HCEC 1CT (cell line): ENCODE results near the gene ADIPOR2.
"Not testable (repeated sequence)": the region's sequence is repeated elsewhere in the genome, so short reads cannot be mapped to it uniquely, and the experiment has no call there.

Source experiments
- DNase-seq: peaks from one replicate; pipeline ENCODE4 v3.0.0-alpha.2; 2017

Gene ADIPOR2

GRCh38 chr12:1815814-1816729, 125.2 kb downstream of the ADIPOR2 start:
- DNase-seq: no peak

DNA sequence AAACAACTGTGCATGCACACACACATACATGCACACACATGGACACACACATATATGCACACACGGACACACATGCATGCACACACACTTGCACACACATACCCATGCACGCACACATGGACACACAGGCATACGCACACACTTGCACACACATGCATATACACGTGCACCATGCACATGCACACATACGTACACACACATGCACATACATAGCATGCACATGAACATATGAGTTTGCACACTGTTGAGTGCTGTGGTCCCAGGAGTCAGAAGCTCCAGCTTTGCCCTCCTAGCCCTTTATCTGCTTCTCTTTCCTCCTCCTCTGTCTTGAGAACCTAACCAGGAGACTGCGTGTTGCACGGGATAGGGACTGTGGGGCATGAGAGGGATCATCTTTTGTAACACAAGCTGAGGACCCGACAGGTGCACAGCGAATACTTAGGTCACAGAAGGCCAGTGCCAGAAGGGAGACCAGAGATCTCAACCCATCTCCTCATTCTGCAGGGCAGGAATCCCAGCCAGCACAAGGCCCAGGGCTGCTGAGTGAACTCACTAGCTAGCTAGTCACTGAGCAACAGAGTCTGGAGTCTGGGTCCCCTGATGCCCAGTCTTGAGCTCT, 126.0 kb downstream of the ADIPOR2 start:
- no peak for DNase-seq

DNA sequence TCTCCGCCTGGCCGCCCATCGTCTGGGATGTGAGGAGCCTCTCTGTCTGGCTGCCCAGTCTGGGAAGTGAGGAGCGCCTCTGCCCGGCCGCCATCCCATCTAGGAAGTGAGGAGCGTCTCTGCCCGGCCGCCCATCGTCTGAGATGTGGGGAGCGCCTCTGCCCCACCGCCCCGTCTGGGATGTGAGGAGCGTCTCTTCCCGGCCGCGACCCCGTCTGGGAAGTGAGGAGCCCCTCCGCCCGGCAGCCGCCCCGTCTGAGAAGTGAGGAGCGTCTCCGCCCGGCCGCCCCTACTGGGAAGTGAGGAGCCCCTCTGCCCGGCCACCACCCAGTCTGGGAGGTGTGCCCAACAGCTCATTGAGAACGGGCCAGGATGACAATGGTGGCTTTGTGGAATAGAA, 127.1 kb downstream of the ADIPOR2 start:
- not testable (repeated sequence) for DNase-seq

DNA sequence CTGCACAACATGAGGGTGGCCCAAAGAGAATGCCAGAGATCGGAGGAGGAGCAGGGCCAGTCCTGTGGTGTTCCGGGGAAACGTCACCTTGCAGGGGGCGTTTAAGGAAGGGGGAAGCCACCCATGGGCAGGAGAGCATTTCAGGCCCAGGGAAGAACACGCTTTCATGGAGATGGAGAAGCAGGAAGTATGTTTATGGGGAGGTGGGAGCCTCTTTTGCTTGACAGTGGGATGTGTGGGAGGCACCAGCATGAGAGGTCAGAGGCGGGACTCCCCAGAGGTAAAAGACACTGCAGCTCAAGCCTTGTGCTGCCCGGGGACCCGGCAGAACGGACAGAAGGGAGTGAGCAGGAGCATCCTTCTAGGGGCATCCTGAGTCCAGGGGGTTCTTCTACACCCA, 128.2 kb downstream of the ADIPOR2 start:
- no peak for DNase-seq

DNA sequence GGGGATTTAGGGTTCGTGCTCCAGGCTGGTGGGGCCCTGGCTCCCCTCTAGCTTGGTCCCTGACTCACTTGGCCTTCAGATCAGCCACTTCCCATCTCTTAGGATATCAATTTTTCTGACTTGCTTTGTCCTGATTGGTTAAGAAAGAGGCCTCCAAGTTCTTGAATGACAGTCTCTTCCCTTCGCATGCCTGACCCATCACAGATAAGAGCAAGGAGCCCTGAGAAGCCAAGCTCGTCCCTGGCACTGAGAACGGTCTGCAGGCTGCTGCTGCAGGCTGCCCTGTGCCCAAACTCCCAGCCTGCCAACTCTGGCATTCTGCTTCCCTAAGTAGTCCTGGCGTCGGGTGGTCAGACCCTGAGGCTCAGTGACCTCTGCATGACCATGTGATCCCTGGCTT, 128.7 kb downstream of the ADIPOR2 start:
- DNase-seq: no peak

GRCh38 chr12:1820191-1820895, 129.5 kb downstream of the ADIPOR2 start, which contains the start of gene LRTM2:
TSS of gene LRTM2 (plus strand) at chr12:1820565. CDS start at chr12:1828149, 7,584 bp downstream.
- DNase-seq: no peak

GRCh38 chr12:1820896-1821291, 130.0 kb downstream of the ADIPOR2 start:
- no peak for DNase-seq

- no peak for DNase-seq
These were observed 130.9 kb downstream of the ADIPOR2 start for GRCh38 chr12:1821805-1822204.

DNA sequence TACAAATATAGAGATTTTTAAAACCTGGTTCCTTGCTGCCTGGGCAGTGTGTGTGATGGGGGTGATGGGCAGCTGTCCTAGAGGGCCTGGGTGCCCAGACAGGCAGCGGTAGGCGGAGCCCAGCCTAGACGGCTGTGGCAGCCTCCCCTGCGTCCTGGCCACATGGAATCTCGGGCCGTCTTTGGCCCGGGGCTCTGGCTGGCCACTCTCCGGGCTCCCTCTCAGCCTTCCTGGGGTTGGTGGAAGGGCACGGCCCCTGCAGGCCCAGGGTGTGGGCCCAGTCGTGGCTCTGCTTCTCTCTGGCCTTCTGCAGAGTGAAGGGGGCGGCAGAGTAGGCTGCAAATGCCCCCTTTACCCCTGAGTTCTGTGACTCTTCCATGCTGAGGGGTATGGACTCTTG, 131.8 kb downstream of the ADIPOR2 start:
- no peak for DNase-seq

- no peak for DNase-seq
These were observed 132.4 kb downstream of the ADIPOR2 start for GRCh38 chr12:1823237-1823636.

DNA sequence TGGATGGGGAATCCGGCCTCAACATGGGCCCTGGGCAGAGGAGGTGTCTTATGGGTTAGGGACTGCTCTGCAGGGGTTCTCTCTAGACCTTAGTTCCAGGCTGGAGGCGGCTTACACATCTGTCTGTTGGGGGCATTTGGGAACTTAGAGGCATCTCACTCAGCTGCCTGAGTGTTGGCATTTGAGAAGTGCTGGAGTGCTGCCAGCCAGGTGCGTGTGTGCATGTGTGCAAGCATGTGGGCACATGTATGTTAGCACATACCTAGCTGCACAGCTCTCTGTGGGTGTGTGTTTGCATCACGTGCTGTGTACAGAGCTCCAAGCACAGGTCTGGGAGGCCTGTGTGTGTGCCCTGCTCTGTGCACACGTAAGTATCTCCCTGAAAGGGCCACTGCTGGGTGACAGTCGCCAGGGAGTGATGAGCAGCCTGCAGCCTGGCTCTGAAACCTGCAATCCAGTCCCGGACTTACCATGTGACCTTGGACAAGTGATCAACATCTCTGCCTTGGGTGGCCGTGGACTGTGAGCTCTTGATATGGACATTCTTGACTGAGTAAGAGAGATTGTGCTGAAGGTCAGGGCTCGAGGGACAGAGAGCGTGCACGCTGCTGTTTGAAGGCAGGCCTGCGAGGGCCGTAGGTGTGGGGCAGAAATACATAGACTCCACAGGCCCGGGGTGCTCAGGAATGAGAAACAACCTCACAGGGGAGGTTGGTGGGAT, 134.7 kb downstream of the ADIPOR2 start:
- no peak for DNase-seq

DNA sequence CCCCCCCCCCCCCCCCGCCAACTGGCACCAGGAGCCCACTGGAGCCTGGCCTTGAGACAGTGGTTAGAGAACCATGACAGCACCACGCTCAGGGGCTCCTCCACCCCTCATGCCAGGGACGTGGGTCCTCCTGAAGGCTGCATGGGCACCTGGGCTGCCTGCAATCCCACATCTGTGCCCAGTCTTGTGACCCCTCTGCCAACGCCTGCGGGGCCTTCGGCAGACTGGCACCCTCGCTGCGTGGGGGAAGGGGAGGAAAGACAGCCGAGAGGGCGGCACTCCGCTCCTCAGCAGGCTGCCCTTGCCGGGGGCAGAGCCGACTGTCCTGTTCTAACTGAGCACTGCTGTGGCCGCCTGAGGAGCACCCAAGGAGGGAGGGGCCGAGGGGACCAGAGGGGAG, 135.5 kb downstream of the ADIPOR2 start:
- no peak for DNase-seq

GRCh38 chr12:1826867-1827705, 136.2 kb downstream of the ADIPOR2 start:
- DNase-seq: no peak

DNA sequence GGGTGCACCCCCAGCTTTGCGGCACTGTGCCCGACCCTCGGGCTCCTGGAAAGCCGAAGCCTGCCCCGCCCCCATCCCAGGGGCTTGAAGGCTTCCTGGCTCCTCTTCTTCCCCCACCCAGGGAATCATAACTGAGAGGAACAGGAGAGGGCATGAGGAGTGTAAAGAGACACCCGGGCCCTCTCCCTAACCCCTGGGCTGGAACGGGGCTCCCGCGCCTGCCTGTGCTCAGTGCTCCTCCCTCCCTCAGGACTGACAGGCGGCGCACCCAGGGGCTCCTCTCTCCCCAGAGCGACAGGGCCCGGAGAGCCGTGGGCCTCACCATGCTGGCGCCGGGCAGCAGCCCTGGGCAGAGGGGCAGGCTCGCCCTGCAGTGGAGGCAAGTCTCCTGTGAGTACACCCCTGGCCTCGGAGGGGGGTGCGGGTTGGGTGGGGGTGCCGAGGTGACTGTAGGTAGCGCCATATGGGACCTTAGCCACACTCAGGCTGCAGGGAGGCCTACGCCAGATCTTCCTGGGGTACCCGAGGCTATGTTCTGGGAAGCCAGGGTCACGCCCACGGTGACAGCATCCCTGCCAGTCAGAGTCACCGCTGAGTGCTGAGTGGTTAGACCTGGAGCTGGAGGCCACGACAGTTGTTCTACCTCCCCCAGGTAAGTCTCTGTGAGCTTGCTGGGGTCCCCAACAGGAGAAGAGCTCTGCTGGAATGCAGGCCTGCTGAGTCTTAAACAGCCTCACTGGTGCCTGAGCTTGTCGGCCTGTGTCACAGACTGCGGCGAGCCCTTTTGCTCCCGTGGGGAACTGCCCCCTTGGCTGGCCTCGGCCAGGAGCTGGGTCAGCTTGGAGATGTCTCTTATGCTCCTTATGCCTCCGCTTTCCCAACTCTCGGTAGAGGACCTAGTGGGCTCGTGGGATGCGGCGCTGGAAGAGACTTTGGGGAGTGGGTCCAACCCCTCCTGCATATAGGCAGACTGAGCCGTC, 137.2 kb downstream of the ADIPOR2 start:
- DNase-seq: no peak

DNA sequence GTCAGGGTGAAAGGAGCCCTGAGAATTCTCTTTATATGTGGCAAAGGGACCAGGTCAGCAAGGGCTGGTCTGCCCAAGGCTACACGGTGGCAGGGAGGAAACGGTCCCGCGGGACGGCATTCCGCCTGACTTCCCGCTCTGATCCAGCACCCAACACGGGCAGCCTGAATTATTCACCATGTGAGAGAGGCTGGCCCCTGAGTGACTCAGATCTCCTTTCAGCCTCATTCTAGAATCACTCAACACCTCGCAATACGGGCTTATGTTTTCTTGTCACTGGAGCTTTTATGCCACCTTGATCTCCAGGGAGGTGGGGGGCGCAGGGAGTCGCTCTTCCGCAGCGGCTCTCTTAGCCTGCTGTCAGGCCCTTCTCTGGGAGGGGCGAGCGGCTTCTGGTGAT, 138.0 kb downstream of the ADIPOR2 start:
- DNase-seq: no peak

- DNase-seq: no peak
These were observed 138.5 kb downstream of the ADIPOR2 start for GRCh38 chr12:1829306-1829900.

GRCh38 chr12:1830401-1830845, 139.6 kb downstream of the ADIPOR2 start:
- no peak for DNase-seq

DNA sequence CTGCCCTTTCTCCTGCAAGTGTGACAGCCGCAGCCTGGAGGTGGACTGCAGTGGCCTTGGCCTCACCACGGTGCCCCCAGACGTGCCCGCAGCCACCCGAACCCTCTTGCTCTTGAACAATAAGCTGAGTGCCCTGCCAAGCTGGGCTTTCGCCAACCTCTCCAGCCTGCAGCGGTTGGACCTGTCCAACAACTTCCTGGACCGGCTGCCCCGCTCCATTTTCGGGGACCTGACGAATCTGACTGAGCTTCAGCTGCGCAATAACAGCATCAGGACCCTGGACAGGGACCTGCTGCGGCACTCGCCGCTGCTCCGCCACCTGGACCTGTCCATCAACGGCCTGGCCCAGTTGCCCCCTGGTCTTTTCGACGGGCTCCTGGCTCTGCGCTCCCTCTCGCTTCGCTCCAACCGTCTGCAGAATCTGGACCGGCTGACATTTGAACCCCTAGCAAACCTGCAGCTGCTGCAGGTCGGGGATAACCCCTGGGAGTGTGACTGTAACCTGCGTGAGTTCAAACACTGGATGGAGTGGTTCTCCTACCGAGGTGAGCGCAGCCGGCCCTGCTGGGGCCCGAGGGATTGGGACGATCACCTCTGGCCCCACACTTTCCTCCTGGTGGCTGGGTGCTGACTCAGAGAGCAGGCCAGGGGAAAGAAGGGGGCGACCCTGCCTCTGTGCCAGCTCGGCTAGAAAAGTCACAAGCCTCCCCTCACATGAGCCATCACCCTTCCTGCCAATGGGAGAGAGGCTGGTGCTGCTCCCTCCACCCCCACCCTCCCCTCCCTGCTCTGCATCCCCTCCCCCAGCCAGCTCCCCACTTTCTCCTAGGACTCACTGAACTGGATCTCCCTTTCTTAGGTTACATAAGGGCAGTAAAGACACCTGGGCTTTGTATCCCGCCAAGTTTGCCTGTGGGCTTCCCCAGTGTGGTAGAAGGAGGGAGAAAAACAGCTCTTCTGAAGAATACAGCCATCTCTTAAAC, 140.4 kb downstream of the ADIPOR2 start:
- DNase-seq: no peak
